Tibial nerve (tissue), 4 donors: ENCODE data around the gene ROBO1.

Experiments used
- CTCF ChIP-seq, 5 experiments: fragments of 200-600 bp in 3 of 5; fragments of 450-650 bp in 2 of 5; sonication (generic) in 3 of 5; IDR thresholded peaks; one replicate each; pipeline ENCODE4 v1.5.1; 2016 to 2019; ENCODE audit warnings: antibody characterized with exemption in 5 of 5, mild to moderate bottlenecking in 3 of 5, moderate library complexity in 2 of 5
- EP300 ChIP-seq, 2 donors: sonication (generic); formaldehyde crosslinking; IDR thresholded peaks; one replicate each; pipeline ENCODE4 v1.6.1; 2017; ENCODE audit warnings: antibody characterized with exemption in 2 of 2, mild to moderate bottlenecking in 1 of 2
- POLR2A ChIP-seq, 2 donors: fragments of 450-650 bp; IDR thresholded peaks; one replicate each; pipeline ENCODE4 v1.6.1; 2017; ENCODE audit warnings: antibody characterized with exemption in 2 of 2, mild to moderate bottlenecking in 2 of 2, moderate library complexity in 2 of 2

- no peak for TF ChIP-seq CTCF (IDR thresholded peaks at IDR 0.05)
- TF ChIP-seq EP300 (IDR thresholded peaks at IDR 0.05): no peak
- no peak for TF ChIP-seq POLR2A (IDR thresholded peaks at IDR 0.05)
Measured at GRCh38 chr3:78604341-78604740, 1163.5 kb downstream of the ROBO1 start.
